GM23338 (cell line): ENCODE data around the gene PITRM1. TPM values are rescaled to one million over a fixed set of nuclear protein-coding genes. Genes with fewer than 3 reads are reported as not detected.

Experiments
- ATAC-seq: fragments of 200-7000 bp; cut with Tn5 transposase; 3 replicates; pipeline ENCODE4 v1.9.1; 2020
- DNase-seq: peaks from one replicate; pipeline ENCODE4 v3.0.0-alpha.2; 2015; ENCODE audit warnings: low spot score
- H2AFZ ChIP-seq: fragments of 200-600 bp; sonication (generic); 2 replicates; pipeline ENCODE4 v1.8.0; 2016; ENCODE audit warnings: antibody characterized with exemption, mild to moderate bottlenecking, moderate library complexity
- H3F3A ChIP-seq: fragments of 200-600 bp; sonication (generic); replicated peaks from 2 replicates; pipeline ENCODE4 v1.8.0; 2017; ENCODE audit warnings: antibody characterized with exemption, mixed run types, low read depth
- H3K27ac ChIP-seq: fragments of 200-600 bp; sonication (generic); 2 replicates; pipeline ENCODE4 v1.6.1; 2016; ENCODE audit warnings: low read depth
- H3K27me3 ChIP-seq: fragments of 200-600 bp; sonication (generic); 2 replicates; pipeline ENCODE4 v1.8.0; 2016; ENCODE audit warnings: mild to moderate bottlenecking, mixed run types, moderate library complexity; ENCODE audit not compliant: insufficient read depth
- H3K36me3 ChIP-seq: fragments of 200-600 bp; sonication (generic); 2 replicates; pipeline ENCODE4 v1.8.0; 2016; ENCODE audit warnings: mild to moderate bottlenecking; ENCODE audit not compliant: insufficient read depth
- H3K4me1 ChIP-seq: fragments of 200-600 bp; sonication (generic); 2 replicates; pipeline ENCODE4 v1.8.0; 2016; ENCODE audit warnings: mild to moderate bottlenecking, moderate library complexity; ENCODE audit not compliant: insufficient read depth
- H3K4me2 ChIP-seq: fragments of 200-600 bp; sonication (generic); 2 replicates; pipeline ENCODE4 v1.7.1; 2017; ENCODE audit warnings: mixed run types
- H3K4me3 ChIP-seq: fragments of 200-600 bp; sonication (generic); 2 replicates; pipeline ENCODE4 v1.6.1; 2016; ENCODE audit warnings: mixed run types
- H3K79me2 ChIP-seq: fragments of 200-600 bp; sonication (generic); replicated peaks from 2 replicates; pipeline ENCODE4 v1.8.0; 2017; ENCODE audit warnings: mild to moderate bottlenecking; ENCODE audit not compliant: insufficient read depth
- H3K9me2 ChIP-seq: fragments of 200-600 bp; sonication (generic); 2 replicates; pipeline ENCODE4 v1.8.0; 2017; ENCODE audit not compliant: insufficient read depth
- H4K20me1 ChIP-seq: fragments of 200-600 bp; sonication (generic); replicated peaks from 2 replicates; pipeline ENCODE4 v1.8.0; 2017; ENCODE audit warnings: mild to moderate bottlenecking; ENCODE audit not compliant: insufficient read depth
- H3K27ac Mint-ChIP-seq: 2 replicates; pipeline ENCODE4 v1.8.0; 2020; ENCODE audit warnings: inconsistent platforms, mild to moderate bottlenecking, moderate library complexity, mixed read lengths
- H3K27me3 Mint-ChIP-seq: 3 replicates; pipeline ENCODE4 v1.8.0; 2022; ENCODE audit warnings: low read depth, mild to moderate bottlenecking, moderate library complexity, mixed read lengths, inconsistent platforms; ENCODE audit not compliant: insufficient read depth, poor library complexity
- H3K36me3 Mint-ChIP-seq: 3 replicates; pipeline ENCODE4 v1.8.0; 2021; ENCODE audit warnings: low read depth, mild to moderate bottlenecking, inconsistent platforms, moderate library complexity, mixed read lengths
- H3K4me1 Mint-ChIP-seq: 3 replicates; pipeline ENCODE4 v1.8.0; 2020; ENCODE audit warnings: mild to moderate bottlenecking, inconsistent platforms, mixed read lengths
- H3K4me3 Mint-ChIP-seq: 3 replicates; pipeline ENCODE4 v1.8.0; 2021; ENCODE audit warnings: moderate library complexity, mild to moderate bottlenecking, inconsistent platforms, mixed read lengths
- H3K9me3 Mint-ChIP-seq: 3 replicates; pipeline ENCODE4 v1.8.0; 2020; ENCODE audit warnings: moderate library complexity, mild to moderate bottlenecking, inconsistent platforms, mixed read lengths
- CREB1 ChIP-seq: fragments of 250-450 bp; sonication (Bioruptor Pico); IDR thresholded peaks from 2 replicates; pipeline ENCODE4 v1.5.0; 2020; ENCODE audit warnings: low read depth, mild to moderate bottlenecking, moderate library complexity
- CTCF ChIP-seq, 2 experiments: fragments of 200-600 bp in 1 of 2; sonication (generic) in 1 of 2; conservative IDR thresholded peaks; 2 replicates each; pipeline versions ENCODE4 v1.5.1 to v1.6.1; 2016 to 2017; ENCODE audit warnings: antibody characterized with exemption in 2 of 2, low read depth in 2 of 2, mild to moderate bottlenecking in 2 of 2, moderate library complexity in 1 of 2
- JUNB ChIP-seq: IDR thresholded peaks from one replicate; pipeline ENCODE4 v1.6.1; 2016; ENCODE audit warnings: antibody characterized with exemption; ENCODE audit not compliant: unreplicated experiment
- NANOG ChIP-seq: IDR thresholded peaks from 2 replicates; pipeline ENCODE4 v1.6.1; 2016; ENCODE audit warnings: antibody characterized with exemption, borderline replicate concordance
- ZNF114 ChIP-seq: fragments of 250-450 bp; sonication (Bioruptor Pico); IDR thresholded peaks from 2 replicates; pipeline ENCODE4 v1.5.0; 2020; ENCODE audit warnings: mild to moderate bottlenecking, moderate library complexity
- ZNF331 ChIP-seq: fragments of 250-450 bp; sonication (Bioruptor Pico); IDR thresholded peaks from 2 replicates; pipeline ENCODE4 v1.5.0; 2020; ENCODE audit warnings: low read depth, mild to moderate bottlenecking, moderate library complexity
- polyA plus RNA-seq: library from polyadenylated mRNA; unstranded; fragments of >200 nt; fragmentation: Nextera tagmentation; extraction: Ambion mirVana; gene quantifications from 2 replicates; pipeline ENCODE4 v1.2.1, GENCODE V29; 2016
- total RNA-seq: library from RNA; depleted of rRNA; stranded (reverse); fragments of >200 nt; shearing (Covaris generic); gene quantifications from 2 replicates; pipeline ENCODE4 v1.2.3, GENCODE V29; 2014
- TF ChIP-seq, protein P1 (sequence below): IDR thresholded peaks from one replicate; pipeline ENCODE4 v1.6.1; 2018; ENCODE audit warnings: antibody characterized with exemption; ENCODE audit not compliant: unreplicated experiment

The PITRM1 gene
- total and polyA plus RNA-seq, 2 experiments from 2014 or later: 29.0 to 33.0 TPM

GRCh38 chr10:3159152-3159551 is 13.4 kb downstream of the PITRM1 start:
- Histone ChIP-seq H3K36me3 (peaks cover 5% of the 10 kb centered on the region), H4K20me1 (no peaks in the 10 kb centered on the region; the same call in 1 of the 2 replicates)
- DNase-seq: no peak

DNA sequence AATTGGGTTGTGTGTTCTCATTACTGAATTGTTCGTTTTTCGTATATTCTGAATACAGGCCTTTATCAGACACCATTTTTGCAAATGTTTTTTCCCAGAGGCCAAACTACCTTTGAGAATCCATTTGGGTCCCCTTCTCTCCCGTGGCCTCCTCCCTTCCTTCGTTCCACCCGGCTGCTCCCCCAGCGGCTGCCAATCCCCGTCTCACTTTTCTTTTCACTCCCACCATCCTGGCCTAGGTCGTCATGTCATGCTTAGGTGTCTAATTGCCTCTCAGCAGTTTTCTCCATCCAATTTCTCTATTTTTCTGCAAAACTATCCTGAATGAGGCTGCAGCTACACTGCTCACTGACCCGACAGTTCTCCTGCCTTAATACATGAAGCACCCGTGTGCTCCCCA is 17.9 kb downstream of the PITRM1 start:
- H2AFZ ChIP-seq: no peak overlapping the region
- H3K4me2 ChIP-seq: no peak overlapping the region
- H3F3A ChIP-seq: no peaks in the 10 kb centered on the region
- DNase-seq (no peak), ATAC-seq (no peak)
- no peak overlapping the region for H3K27ac Mint-ChIP-seq
- TF ChIP-seq ZNF114 (CRISPR knock-in tag): no peak
- TF ChIP-seq, protein P1, sequence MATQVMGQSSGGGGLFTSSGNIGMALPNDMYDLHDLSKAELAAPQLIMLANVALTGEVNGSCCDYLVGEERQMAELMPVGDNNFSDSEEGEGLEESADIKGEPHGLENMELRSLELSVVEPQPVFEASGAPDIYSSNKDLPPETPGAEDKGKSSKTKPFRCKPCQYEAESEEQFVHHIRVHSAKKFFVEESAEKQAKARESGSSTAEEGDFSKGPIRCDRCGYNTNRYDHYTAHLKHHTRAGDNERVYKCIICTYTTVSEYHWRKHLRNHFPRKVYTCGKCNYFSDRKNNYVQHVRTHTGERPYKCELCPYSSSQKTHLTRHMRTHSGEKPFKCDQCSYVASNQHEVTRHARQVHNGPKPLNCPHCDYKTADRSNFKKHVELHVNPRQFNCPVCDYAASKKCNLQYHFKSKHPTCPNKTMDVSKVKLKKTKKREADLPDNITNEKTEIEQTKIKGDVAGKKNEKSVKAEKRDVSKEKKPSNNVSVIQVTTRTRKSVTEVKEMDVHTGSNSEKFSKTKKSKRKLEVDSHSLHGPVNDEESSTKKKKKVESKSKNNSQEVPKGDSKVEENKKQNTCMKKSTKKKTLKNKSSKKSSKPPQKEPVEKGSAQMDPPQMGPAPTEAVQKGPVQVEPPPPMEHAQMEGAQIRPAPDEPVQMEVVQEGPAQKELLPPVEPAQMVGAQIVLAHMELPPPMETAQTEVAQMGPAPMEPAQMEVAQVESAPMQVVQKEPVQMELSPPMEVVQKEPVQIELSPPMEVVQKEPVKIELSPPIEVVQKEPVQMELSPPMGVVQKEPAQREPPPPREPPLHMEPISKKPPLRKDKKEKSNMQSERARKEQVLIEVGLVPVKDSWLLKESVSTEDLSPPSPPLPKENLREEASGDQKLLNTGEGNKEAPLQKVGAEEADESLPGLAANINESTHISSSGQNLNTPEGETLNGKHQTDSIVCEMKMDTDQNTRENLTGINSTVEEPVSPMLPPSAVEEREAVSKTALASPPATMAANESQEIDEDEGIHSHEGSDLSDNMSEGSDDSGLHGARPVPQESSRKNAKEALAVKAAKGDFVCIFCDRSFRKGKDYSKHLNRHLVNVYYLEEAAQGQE: no peak
- TF ChIP-seq NANOG: no peak
- TF ChIP-seq CTCF (conservative IDR thresholded peaks at IDR 0.05; ENCODE audit: low read depth in 2 of 2): no peak
- TF ChIP-seq CREB1 (CRISPR knock-in tag): no peak
- no peak for TF ChIP-seq ZNF331 (CRISPR knock-in tag)
- no peak for TF ChIP-seq JUNB
- no peaks in the 10 kb centered on the region for H3K4me1 Mint-ChIP-seq
- H3K36me3 ChIP-seq: no peaks in the 10 kb centered on the region; the same call in 1 of the 2 replicates
- H3K27me3 Mint-ChIP-seq: no peaks in the 10 kb centered on the region
- no peaks in the 10 kb centered on the region for H3K79me2 ChIP-seq
- no peak overlapping the region for H3K4me3 Mint-ChIP-seq
- H3K36me3 Mint-ChIP-seq: peaks cover 60% of the 10 kb centered on the region
- no peaks in the 10 kb centered on the region for H3K9me2 ChIP-seq
- no peaks in the 10 kb centered on the region for H3K27me3 ChIP-seq
- no peaks in the 10 kb centered on the region for H4K20me1 ChIP-seq
- no peaks in the 10 kb centered on the region for H3K4me1 ChIP-seq
- H3K27ac ChIP-seq: no peak overlapping the region
- no peaks in the 10 kb centered on the region for H3K9me3 Mint-ChIP-seq
- no peak overlapping the region for H3K4me3 ChIP-seq

More at GRCh38 chr10:3159152-3159551, 13.4 kb downstream of the PITRM1 start:
- no peak overlapping the region for H3K4me2 ChIP-seq
- no peaks in the 10 kb centered on the region for H3K4me1 Mint-ChIP-seq
- no peaks in the 10 kb centered on the region for H3K9me2 ChIP-seq
- no peaks in the 10 kb centered on the region for H3K27me3 ChIP-seq
- H3K27me3 Mint-ChIP-seq: no peaks in the 10 kb centered on the region
- H2AFZ ChIP-seq: no peak overlapping the region
- H3K36me3 Mint-ChIP-seq: peaks cover 51% of the 10 kb centered on the region
- H3K79me2 ChIP-seq: no peaks in the 10 kb centered on the region
- H3K4me3 Mint-ChIP-seq: no peak overlapping the region
- H3K9me3 Mint-ChIP-seq: no peaks in the 10 kb centered on the region
- H3F3A ChIP-seq: no peaks in the 10 kb centered on the region
- ATAC-seq: no peak
- 0 out of 2 replicates have a peak overlapping the region, but pooled peaks have one; percentile 19 for H3K27ac ChIP-seq
- H3K27ac Mint-ChIP-seq: no peak overlapping the region
- no peak for TF ChIP-seq CREB1 (CRISPR knock-in tag)
- H3K4me1 ChIP-seq: no peaks in the 10 kb centered on the region
- H3K4me3 ChIP-seq: no peak overlapping the region
